HL-60 (cell line): ENCODE results near the gene RBM33.
A peak's percentile ranks its signal among the peaks of the same experiment; 100 is the strongest.
"Not testable (repeated sequence)": the region's sequence is repeated elsewhere in the genome, so short reads cannot be mapped to it uniquely, and the experiment has no call there.

Source experiments
- DNase-seq, 2 experiments: peaks; one replicate each; pipeline ENCODE4 v3.0.0-alpha.2; 2010 to 2020; ENCODE audit warnings: low read depth in 1 of 2, low spot score in 1 of 2
- H3K27ac ChIP-seq: fragments of 250-450 bp; sonication (Bioruptor Pico); replicated peaks from 2 replicates; pipeline ENCODE4 v1.5.1; 2020; ENCODE audit warnings: mild to moderate bottlenecking, moderate library complexity
- H3K27me3 ChIP-seq: fragments of 250-450 bp; sonication (Bioruptor Pico); 2 replicates; pipeline ENCODE4 v1.5.1; 2021; ENCODE audit warnings: mild to moderate bottlenecking, moderate library complexity; ENCODE audit not compliant: insufficient read depth, poor library complexity, severe bottlenecking
- H3K4me3 ChIP-seq: replicated peaks from 2 replicates; pipeline ENCODE4 v1.5.1; 2011; ENCODE audit warnings: mild to moderate bottlenecking, control low read depth, low read length; ENCODE audit not compliant: insufficient read depth
- GABPA ChIP-seq: IDR thresholded peaks from 2 replicates; pipeline ENCODE4 v1.6.1; 2012; ENCODE audit warnings: low read depth
- POLR2AphosphoS5 ChIP-seq: IDR thresholded peaks from 2 replicates; pipeline ENCODE4 v1.6.1; 2012; ENCODE audit warnings: low read depth
- SPI1 ChIP-seq: IDR thresholded peaks from 2 replicates; pipeline ENCODE4 v1.6.1; 2012; ENCODE audit warnings: low read depth, mild to moderate bottlenecking, borderline replicate concordance
- TF ChIP-seq, protein P1 (sequence below): IDR thresholded peaks from one replicate; pipeline ENCODE4 v1.5.1; 2011; ENCODE audit warnings: low read length, control low read depth, inconsistent platforms; ENCODE audit not compliant: insufficient read depth
- TF ChIP-seq, protein P2 (sequence below): IDR thresholded peaks from 2 replicates; pipeline ENCODE4 v1.6.1; 2012; ENCODE audit warnings: low read depth; ENCODE audit not compliant: insufficient replicate concordance

The RBM33 gene

DNA sequence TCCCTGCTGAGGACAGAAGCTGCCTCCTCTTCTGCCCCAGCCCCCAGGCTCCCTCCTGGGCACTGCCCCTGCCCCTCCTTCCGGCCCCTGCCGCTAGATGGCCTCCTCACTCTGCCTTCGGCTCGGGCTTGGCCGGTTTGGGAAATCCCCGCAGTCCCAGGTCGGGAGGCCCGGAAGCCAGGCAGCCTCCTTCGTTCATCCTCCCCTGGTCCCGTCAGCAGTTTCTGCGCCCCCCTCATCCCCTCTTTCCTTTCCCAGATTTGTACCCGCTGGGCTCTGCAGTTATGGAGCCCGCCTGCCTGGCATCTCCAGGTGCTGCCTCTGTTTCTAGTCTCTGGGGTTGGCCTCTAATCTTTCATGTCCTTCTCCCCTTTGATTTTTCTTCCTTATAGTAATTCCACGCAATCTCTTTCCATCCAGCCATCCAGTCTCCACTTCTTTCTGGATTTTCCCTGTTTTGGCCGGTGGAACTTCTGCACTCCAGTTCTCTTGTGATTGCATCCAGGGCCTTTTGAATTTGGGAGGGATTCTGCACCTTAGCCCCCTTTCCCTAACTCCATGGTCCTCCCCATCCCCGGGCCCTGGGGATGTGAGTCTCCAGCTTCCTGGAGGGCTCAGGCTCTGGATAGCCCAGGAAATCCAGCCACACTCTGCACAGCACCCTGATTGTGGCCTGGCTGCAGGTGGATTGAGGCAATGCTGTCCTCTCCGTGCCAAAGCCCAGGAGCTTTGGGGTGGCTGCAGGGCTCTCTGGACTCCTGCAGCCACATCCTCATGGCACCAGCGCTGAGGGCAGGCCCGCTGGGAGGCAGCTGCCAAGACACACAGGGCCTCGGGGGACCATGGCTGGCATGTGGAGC is 171.1 kb downstream of the RBM33 start:
- peak in 1 of 2 experiments; percentile 59 for DNase-seq
- H3K27ac ChIP-seq = no peak overlapping the region
- no peak for TF ChIP-seq SPI1
- TF ChIP-seq, protein P1, sequence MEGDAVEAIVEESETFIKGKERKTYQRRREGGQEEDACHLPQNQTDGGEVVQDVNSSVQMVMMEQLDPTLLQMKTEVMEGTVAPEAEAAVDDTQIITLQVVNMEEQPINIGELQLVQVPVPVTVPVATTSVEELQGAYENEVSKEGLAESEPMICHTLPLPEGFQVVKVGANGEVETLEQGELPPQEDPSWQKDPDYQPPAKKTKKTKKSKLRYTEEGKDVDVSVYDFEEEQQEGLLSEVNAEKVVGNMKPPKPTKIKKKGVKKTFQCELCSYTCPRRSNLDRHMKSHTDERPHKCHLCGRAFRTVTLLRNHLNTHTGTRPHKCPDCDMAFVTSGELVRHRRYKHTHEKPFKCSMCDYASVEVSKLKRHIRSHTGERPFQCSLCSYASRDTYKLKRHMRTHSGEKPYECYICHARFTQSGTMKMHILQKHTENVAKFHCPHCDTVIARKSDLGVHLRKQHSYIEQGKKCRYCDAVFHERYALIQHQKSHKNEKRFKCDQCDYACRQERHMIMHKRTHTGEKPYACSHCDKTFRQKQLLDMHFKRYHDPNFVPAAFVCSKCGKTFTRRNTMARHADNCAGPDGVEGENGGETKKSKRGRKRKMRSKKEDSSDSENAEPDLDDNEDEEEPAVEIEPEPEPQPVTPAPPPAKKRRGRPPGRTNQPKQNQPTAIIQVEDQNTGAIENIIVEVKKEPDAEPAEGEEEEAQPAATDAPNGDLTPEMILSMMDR = peak; percentile 74
- H3K4me3 ChIP-seq = no peak overlapping the region
- H3K27me3 ChIP-seq = peaks cover 34% of the 10 kb centered on the region

DNA sequence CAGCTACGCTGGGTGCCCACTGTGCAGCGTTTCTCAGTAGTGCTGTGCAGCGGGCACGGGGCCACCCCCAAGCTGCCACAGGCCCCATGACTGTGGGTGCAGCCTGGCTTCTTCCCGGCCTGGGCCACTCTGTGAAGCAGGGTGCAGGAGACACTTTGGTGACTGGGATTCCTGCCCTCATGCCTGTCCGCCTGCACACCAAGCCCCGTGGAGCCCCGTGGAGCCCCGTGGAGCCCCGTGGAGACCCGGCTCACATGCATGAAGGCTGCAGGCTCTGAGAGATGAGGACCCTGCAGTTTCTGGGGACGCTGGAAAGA is 171.7 kb downstream of the RBM33 start:
- DNase-seq = no peak
- no peak overlapping the region for H3K27ac ChIP-seq
- TF ChIP-seq GABPA (no peak), POLR2AphosphoS5 (no peak), SPI1 (no peak)
- TF ChIP-seq, protein P1 = no peak
- TF ChIP-seq, protein P2, sequence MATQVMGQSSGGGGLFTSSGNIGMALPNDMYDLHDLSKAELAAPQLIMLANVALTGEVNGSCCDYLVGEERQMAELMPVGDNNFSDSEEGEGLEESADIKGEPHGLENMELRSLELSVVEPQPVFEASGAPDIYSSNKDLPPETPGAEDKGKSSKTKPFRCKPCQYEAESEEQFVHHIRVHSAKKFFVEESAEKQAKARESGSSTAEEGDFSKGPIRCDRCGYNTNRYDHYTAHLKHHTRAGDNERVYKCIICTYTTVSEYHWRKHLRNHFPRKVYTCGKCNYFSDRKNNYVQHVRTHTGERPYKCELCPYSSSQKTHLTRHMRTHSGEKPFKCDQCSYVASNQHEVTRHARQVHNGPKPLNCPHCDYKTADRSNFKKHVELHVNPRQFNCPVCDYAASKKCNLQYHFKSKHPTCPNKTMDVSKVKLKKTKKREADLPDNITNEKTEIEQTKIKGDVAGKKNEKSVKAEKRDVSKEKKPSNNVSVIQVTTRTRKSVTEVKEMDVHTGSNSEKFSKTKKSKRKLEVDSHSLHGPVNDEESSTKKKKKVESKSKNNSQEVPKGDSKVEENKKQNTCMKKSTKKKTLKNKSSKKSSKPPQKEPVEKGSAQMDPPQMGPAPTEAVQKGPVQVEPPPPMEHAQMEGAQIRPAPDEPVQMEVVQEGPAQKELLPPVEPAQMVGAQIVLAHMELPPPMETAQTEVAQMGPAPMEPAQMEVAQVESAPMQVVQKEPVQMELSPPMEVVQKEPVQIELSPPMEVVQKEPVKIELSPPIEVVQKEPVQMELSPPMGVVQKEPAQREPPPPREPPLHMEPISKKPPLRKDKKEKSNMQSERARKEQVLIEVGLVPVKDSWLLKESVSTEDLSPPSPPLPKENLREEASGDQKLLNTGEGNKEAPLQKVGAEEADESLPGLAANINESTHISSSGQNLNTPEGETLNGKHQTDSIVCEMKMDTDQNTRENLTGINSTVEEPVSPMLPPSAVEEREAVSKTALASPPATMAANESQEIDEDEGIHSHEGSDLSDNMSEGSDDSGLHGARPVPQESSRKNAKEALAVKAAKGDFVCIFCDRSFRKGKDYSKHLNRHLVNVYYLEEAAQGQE = no peak
- H3K4me3 ChIP-seq = no peak overlapping the region
- H3K27me3 ChIP-seq = peaks cover 28% of the 10 kb centered on the region

DNA sequence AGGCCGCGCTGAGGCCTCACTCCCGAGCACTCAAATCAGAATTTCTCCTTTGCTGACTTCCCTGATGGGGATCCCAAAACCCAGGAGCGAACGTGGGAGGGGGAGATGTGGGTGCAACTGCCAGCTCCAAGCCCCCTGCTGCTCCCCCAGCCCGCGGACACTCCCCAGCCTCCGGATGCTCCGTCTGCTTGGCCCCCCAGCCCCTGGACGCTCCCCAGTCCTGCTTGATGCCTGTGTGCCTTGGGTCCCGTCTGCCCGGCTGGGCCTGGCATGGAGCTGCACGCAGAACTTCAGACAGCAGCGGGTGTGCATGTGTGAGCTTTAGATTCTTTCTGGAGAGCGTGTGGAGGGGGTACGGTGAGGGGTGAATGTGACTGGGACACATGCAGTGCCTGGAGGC is 172.5 kb downstream of the RBM33 start:
- DNase-seq = no peak
- TF ChIP-seq, protein P1 = no peak
- TF ChIP-seq GABPA (no peak), POLR2AphosphoS5 (no peak), SPI1 (no peak)
- TF ChIP-seq, protein P2 = no peak
- no peak overlapping the region for H3K27ac ChIP-seq
- no peak overlapping the region for H3K4me3 ChIP-seq
- peaks cover 19% of the 10 kb centered on the region for H3K27me3 ChIP-seq

DNA sequence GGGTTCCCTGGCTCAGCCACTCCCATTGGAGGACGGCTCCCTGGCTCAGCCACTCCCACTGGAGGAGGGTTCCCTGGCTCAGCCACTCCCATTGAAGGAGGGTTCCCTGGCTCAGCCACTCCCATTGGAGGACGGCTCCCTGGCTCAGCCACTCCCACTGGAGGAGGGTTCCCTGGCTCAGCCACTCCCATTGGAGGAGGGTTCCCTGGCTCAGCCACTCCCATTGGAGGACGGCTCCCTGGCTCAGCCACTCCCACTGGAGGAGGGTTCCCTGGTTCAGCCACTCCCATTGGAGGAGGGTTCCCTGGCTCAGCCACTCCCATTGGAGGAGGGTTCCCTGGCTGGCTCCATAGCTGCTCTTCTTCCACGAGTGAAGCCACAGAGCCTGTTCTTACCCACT is 173.1 kb downstream of the RBM33 start:
- H3K4me3 ChIP-seq, H3K27ac ChIP-seq, DNase-seq: not testable (repeated sequence)
- peaks cover 16% of the 10 kb centered on the region for H3K27me3 ChIP-seq
